Esophagus squamous epithelium (tissue), 4 donors: ENCODE data around the gene SGTA.

Experiments
- CTCF ChIP-seq, 6 experiments: fragments of 450-650 bp in 4 of 6; fragments of 200-600 bp in 2 of 6; sonication (generic) in 2 of 6; IDR thresholded peaks; one replicate each; pipeline ENCODE4 v1.5.1; 2016 to 2019; ENCODE audit warnings: antibody characterized with exemption in 6 of 6, mild to moderate bottlenecking in 4 of 6, moderate library complexity in 4 of 6
- POLR2A ChIP-seq, 4 donors: fragments of 450-650 bp; IDR thresholded peaks; one replicate each; pipeline ENCODE4 v1.6.1; 2017; ENCODE audit warnings: antibody characterized with exemption in 4 of 4, mild to moderate bottlenecking in 4 of 4, moderate library complexity in 3 of 4

- TF ChIP-seq CTCF (IDR thresholded peaks at IDR 0.05) (no peak), POLR2A (IDR thresholded peaks at IDR 0.05) (no peak)
Measured at GRCh38 chr19:2774083-2774679, 8.9 kb downstream of the SGTA start.
